HG03469 (cell line): ENCODE measurements around the gene EPN2.
"Not testable (repeated sequence)": the region's sequence is repeated elsewhere in the genome, so short reads cannot be mapped to it uniquely, and the experiment has no call there.

Experiments used
- ATAC-seq: cut with Tn5 transposase; IDR thresholded peaks from one replicate; pipeline ENCODE4 v1.9.1; 2021; ENCODE audit warnings: mild to moderate bottlenecking, moderate library complexity, moderate number of reproducible peaks; ENCODE audit not compliant: unreplicated experiment

EPN2 gene

GRCh38 chr17:19343256-19343630, 106.1 kb downstream of the EPN2 start:
- no peak for ATAC-seq

- no peak for ATAC-seq
Measured at GRCh38 chr17:19343671-19344151, 106.5 kb downstream of the EPN2 start.

GRCh38 chr17:19344311-19345066, 107.3 kb downstream of the EPN2 start:
- ATAC-seq = no peak

GRCh38 chr17:19345067-19345460, 107.9 kb downstream of the EPN2 start:
- no peak for ATAC-seq

- ATAC-seq = no peak
Measured at GRCh38 chr17:19345486-19346350, 108.6 kb downstream of the EPN2 start.

- ATAC-seq = no peak
Measured at GRCh38 chr17:19346351-19347255, 109.4 kb downstream of the EPN2 start.

GRCh38 chr17:19347323-19348080, 110.3 kb downstream of the EPN2 start:
- no peak for ATAC-seq

- ATAC-seq = no peak
Measured at GRCh38 chr17:19348081-19348650, 111.0 kb downstream of the EPN2 start.

- ATAC-seq = no peak
Measured at GRCh38 chr17:19348806-19349205, 111.6 kb downstream of the EPN2 start.

- not testable (repeated sequence) for ATAC-seq
Measured at GRCh38 chr17:19353401-19353800, 116.2 kb downstream of the EPN2 start.

GRCh38 chr17:19354748-19355147, 117.6 kb downstream of the EPN2 start:
- no peak for ATAC-seq

- ATAC-seq = no peak
Measured at GRCh38 chr17:19357351-19357750, 120.2 kb downstream of the EPN2 start.

- ATAC-seq = no peak
Measured at GRCh38 chr17:19357761-19358160, 120.6 kb downstream of the EPN2 start.

- no peak for ATAC-seq
Measured at GRCh38 chr17:19359151-19359550, 122.0 kb downstream of the EPN2 start.

- ATAC-seq = no peak
Measured at GRCh38 chr17:19359856-19360255, 122.7 kb downstream of the EPN2 start.

GRCh38 chr17:19360772-19361171, 123.6 kb downstream of the EPN2 start:
- ATAC-seq = no peak

- no peak for ATAC-seq
Measured at GRCh38 chr17:19361326-19361725, 124.2 kb downstream of the EPN2 start.

GRCh38 chr17:19361944-19362276, 124.7 kb downstream of the EPN2 start:
- ATAC-seq = no peak

GRCh38 chr17:19362277-19363113, 125.3 kb downstream of the EPN2 start, which contains the start of gene B9D1:
B9D1 (minus strand) TSS chr17:19362723; CDS start chr17:19362569, 154 bp downstream.
- ATAC-seq = peak; percentile 55
